Measurements from ENCODE around the gene TMIE. TPM values are rescaled to one million over a fixed set of nuclear protein-coding genes. Genes with fewer than 3 reads are reported as not detected.
"Not testable (repeated sequence)": the region's sequence is repeated elsewhere in the genome, so short reads cannot be mapped to it uniquely, and the experiment has no call there.

Gene TMIE
- total RNA-seq, 1 donor, result 0.31 TPM

GRCh38 chr3:46693038-46693891 lies 7.9 kb upstream of the TMIE start, which contains the start of gene ALS2CL:
ALS2CL (minus strand) TSS chr3:46693679; CDS start chr3:46689440, 4,239 bp downstream.
- Histone ChIP-seq H3K4me1 (ENCODE audit: insufficient read depth, low read length) (peaks cover 59% of the 10 kb centered on the region), H3K9me3 (ENCODE audit: low read depth, low read length) (no peaks in the 10 kb centered on the region), H3K4me3 (ENCODE audit: low read length) (peak within 1 kb of the TSS; percentile 49), H3K27me3 (ENCODE audit: insufficient read depth, low read length) (peaks cover 4% of the 10 kb centered on the region)

- H3K9me3 ChIP-seq (ENCODE audit: low read depth, low read length), result no peaks in the 10 kb centered on the region
- peaks cover 4% of the 10 kb centered on the region for H3K27me3 ChIP-seq (ENCODE audit: insufficient read depth, low read length)
- peak overlapping the region; percentile 15 for H3K4me3 ChIP-seq (ENCODE audit: low read length)
- peaks cover 59% of the 10 kb centered on the region for H3K4me1 ChIP-seq (ENCODE audit: insufficient read depth, low read length)
Measured at GRCh38 chr3:46693892-46694226, 7.3 kb upstream of the TMIE start.

- H3K9me3 ChIP-seq (ENCODE audit: low read depth, low read length), result no peaks in the 10 kb centered on the region
- H3K4me3 ChIP-seq (ENCODE audit: low read length), result no peak overlapping the region
- peaks cover 65% of the 10 kb centered on the region for H3K4me1 ChIP-seq (ENCODE audit: insufficient read depth, low read length)
- H3K27me3 ChIP-seq (ENCODE audit: insufficient read depth, low read length), result peaks cover 4% of the 10 kb centered on the region
Measured at GRCh38 chr3:46694520-46694919, 6.7 kb upstream of the TMIE start.

GRCh38 chr3:46695177-46695961 lies 5.8 kb upstream of the TMIE start:
- H3K27me3 ChIP-seq (ENCODE audit: insufficient read depth, low read length), result peaks cover 4% of the 10 kb centered on the region
- no peaks in the 10 kb centered on the region for H3K9me3 ChIP-seq (ENCODE audit: low read depth, low read length)
- H3K4me1 ChIP-seq (ENCODE audit: insufficient read depth, low read length), result peaks cover 72% of the 10 kb centered on the region
- no peak overlapping the region for H3K4me3 ChIP-seq (ENCODE audit: low read length)

GRCh38 chr3:46695962-46696894 lies 5.0 kb upstream of the TMIE start:
- Histone ChIP-seq H3K27me3 (ENCODE audit: insufficient read depth, low read length) (peaks cover 4% of the 10 kb centered on the region), H3K4me1 (ENCODE audit: insufficient read depth, low read length) (peaks cover 70% of the 10 kb centered on the region), H3K4me3 (ENCODE audit: low read length) (no peak overlapping the region), H3K9me3 (ENCODE audit: low read depth, low read length) (no peaks in the 10 kb centered on the region)

GRCh38 chr3:46699676-46700523 lies 1.3 kb upstream of the TMIE start:
- H3K9me3 ChIP-seq (ENCODE audit: low read depth, low read length), result no peaks in the 10 kb centered on the region
- peaks cover 47% of the 10 kb centered on the region for H3K4me1 ChIP-seq (ENCODE audit: insufficient read depth, low read length)
- H3K4me3 ChIP-seq (ENCODE audit: low read length), result no peak overlapping the region
- peaks cover 11% of the 10 kb centered on the region for H3K27me3 ChIP-seq (ENCODE audit: insufficient read depth, low read length)

GRCh38 chr3:46700772-46701171 lies 420 bp upstream of the TMIE start:
- H3K4me1 ChIP-seq (ENCODE audit: insufficient read depth, low read length), result peaks cover 38% of the 10 kb centered on the region
- no peak overlapping the region for H3K4me3 ChIP-seq (ENCODE audit: low read length)
- no peaks in the 10 kb centered on the region for H3K9me3 ChIP-seq (ENCODE audit: low read depth, low read length)
- H3K27me3 ChIP-seq (ENCODE audit: insufficient read depth, low read length), result peaks cover 11% of the 10 kb centered on the region

- Histone ChIP-seq H3K4me1 (ENCODE audit: insufficient read depth, low read length) (peaks cover 27% of the 10 kb centered on the region), H3K27me3 (ENCODE audit: insufficient read depth, low read length) (peaks cover 11% of the 10 kb centered on the region)
Measured at GRCh38 chr3:46702246-46703012, 1.2 kb downstream of the TMIE start.

GRCh38 chr3:46703013-46703520 lies 1.9 kb downstream of the TMIE start:
- Histone ChIP-seq H3K27me3 (ENCODE audit: insufficient read depth, low read length) (peaks cover 11% of the 10 kb centered on the region), H3K4me1 (ENCODE audit: insufficient read depth, low read length) (peaks cover 27% of the 10 kb centered on the region)

More at GRCh38 chr3:46702246-46703012, 1.2 kb downstream of the TMIE start:
- H3K4me3 ChIP-seq (ENCODE audit: low read length), result no peak overlapping the region
- H3K9me3 ChIP-seq (ENCODE audit: low read depth, low read length), result no peaks in the 10 kb centered on the region

GRCh38 chr3:46704346-46704745 lies 3.2 kb downstream of the TMIE start:
- H3K4me3 ChIP-seq (ENCODE audit: low read length); H3K9me3 ChIP-seq (ENCODE audit: low read depth, low read length): not testable (repeated sequence)
- Histone ChIP-seq H3K27me3 (ENCODE audit: insufficient read depth, low read length) (peaks cover 11% of the 10 kb centered on the region), H3K4me1 (ENCODE audit: insufficient read depth, low read length) (peaks cover 23% of the 10 kb centered on the region)

More at GRCh38 chr3:46703013-46703520, 1.9 kb downstream of the TMIE start:
- no peak overlapping the region for H3K4me3 ChIP-seq (ENCODE audit: low read length)
- H3K9me3 ChIP-seq (ENCODE audit: low read depth, low read length), result no peaks in the 10 kb centered on the region

- H3K9me3 ChIP-seq (ENCODE audit: low read depth, low read length), result no peaks in the 10 kb centered on the region
- H3K4me1 ChIP-seq (ENCODE audit: insufficient read depth, low read length), result peaks cover 15% of the 10 kb centered on the region
- no peak overlapping the region for H3K4me3 ChIP-seq (ENCODE audit: low read length)
- peaks cover 11% of the 10 kb centered on the region for H3K27me3 ChIP-seq (ENCODE audit: insufficient read depth, low read length)
Measured at GRCh38 chr3:46705022-46705530, 3.9 kb downstream of the TMIE start.

- H3K4me1 ChIP-seq (ENCODE audit: insufficient read depth, low read length), result peaks cover 7% of the 10 kb centered on the region
- peaks cover 11% of the 10 kb centered on the region for H3K27me3 ChIP-seq (ENCODE audit: insufficient read depth, low read length)
- no peaks in the 10 kb centered on the region for H3K9me3 ChIP-seq (ENCODE audit: low read depth, low read length)
- H3K4me3 ChIP-seq (ENCODE audit: low read length), result no peak overlapping the region
Measured at GRCh38 chr3:46705751-46706552, 4.8 kb downstream of the TMIE start.
